ENCODE data around the gene CCL3. TPM values are rescaled to one million over a fixed set of nuclear protein-coding genes. Genes with fewer than 3 reads are reported as not detected.
"Not testable (repeated sequence)": the region's sequence is repeated elsewhere in the genome, so short reads cannot be mapped to it uniquely, and the experiment has no call there.

CCL3 gene
- total RNA-seq, 1 experiment from 2014 or later, result not detected

DNA sequence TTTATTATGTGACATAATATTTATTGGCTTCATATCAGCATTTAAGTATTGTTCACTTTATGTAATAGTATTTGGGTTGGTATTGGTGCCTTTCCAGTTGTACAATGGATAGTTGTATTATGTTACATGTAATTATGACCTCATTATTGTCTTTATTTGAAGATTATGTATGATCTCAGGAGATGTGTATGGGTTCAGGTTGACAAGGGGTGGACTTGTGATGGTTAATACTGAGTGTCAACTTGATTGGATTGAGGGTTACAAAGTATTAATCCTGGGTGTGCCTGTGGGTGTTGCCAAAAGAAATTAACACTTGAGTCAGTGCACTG lies 25.7 kb upstream of the CCL3 start:
- DNase-seq (ENCODE audit: low spot score), result not testable (repeated sequence)

DNA sequence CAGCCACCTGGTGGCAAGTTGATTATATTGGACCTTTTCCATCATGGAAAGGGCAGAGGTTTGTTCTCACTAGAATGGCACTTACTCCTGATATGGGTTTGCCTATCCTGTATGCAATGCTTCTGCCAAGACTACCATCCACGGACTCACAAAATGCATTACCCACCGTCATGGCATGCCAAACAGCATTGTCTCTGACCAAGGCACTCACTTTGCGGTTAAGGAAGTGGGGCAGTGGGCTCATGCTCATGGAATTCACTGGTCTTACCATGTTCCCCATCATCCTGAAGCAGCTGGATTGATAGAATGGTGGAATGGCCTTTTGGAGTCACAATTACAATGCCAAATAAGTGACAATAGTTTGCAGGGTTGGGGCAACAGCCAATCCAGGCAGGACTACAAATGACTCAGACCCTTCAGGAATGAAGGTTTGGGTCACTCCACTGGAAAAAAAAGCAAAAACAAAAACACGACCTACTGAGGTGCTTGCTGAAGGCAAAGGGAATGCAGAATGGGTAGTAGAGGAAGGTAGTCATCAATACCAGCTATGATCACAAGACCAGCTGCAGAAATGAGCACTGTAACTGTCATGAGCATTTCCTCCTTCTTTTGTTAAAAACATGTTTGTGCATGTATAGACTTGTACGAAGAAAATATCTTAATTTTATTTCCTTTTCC lies 25.2 kb upstream of the CCL3 start:
- DNase-seq (ENCODE audit: low spot score), result peak; percentile 23

DNA sequence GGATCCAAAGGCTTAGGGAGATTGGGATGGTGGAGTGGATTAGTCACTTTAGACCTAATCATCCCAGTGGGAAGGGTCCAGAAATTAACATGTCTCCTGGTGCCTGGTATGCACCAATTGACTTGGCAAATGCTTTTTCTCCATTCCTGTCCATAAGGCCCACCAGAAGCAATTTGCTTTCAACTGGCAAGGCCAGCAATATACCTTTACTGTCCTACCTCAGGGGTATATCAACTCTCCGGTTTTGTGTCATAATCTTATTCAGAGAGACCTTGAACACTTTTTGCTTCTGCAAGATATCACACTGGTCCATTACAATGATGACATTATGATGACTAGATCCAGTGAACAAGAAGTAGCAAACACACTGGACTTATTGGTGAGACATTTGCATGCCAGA lies 23.2 kb upstream of the CCL3 start:
- not testable (repeated sequence) for DNase-seq (ENCODE audit: low spot score)

DNA sequence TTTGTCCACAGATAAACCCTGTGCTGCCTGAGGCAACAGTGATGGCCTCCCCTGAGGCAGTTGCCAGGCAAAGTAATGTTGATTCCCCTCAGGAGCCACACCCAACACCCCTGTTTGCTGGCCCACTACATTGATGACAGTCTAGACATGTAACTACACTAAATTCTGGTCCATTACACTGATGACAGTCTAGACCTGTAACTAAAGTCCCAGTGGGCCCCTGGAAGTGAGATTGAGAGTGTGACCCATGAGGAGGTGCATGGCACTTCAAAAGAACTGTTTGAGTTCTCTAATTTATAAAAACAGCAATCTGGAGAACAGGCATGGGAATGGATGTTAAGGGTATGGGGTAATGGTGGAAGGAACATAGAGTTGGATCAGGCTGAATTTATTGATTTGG lies 22.6 kb upstream of the CCL3 start:
- DNase-seq (ENCODE audit: low spot score), result no peak

DNA sequence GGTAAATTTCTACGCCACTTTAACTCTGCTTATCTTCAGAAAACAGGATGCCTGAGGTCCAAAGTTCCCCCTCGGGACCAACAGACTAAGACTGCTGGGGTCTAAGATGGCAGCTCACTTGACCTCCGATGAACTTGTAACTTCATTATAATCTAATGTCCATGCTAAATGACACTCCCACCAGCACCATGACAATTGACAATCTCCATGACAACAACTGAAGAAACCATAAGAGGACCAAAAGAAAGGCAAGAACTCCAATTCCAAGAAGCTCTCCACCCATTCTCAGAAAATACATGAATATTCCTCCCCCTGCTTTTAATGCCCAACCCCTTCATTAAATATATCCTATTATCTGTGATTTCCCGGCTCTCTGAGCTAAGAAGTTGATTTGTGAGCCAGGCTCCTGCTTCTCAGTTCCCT lies 21.1 kb upstream of the CCL3 start:
- no peak for DNase-seq (ENCODE audit: low spot score)

DNA sequence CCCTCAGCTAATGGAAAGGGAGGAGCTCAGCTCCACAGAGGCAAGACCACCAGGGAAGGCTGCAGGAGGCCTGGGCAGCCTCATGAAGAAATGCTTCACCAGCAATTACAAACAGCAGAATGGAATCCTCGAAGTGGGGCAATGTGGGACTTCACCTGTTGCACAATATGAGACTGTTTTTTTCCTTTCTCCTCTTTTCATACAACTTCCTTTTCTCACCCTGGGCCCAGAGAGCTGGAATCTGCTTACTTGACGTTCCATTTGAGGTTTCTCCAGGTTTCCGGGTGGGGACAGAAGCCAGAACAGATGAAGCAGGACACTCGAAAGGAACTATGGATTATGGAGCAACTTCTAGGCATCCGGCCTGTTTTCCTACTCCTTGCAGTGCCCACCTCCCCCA lies 18.3 kb upstream of the CCL3 start:
- not testable (repeated sequence) for DNase-seq (ENCODE audit: low spot score)

DNA sequence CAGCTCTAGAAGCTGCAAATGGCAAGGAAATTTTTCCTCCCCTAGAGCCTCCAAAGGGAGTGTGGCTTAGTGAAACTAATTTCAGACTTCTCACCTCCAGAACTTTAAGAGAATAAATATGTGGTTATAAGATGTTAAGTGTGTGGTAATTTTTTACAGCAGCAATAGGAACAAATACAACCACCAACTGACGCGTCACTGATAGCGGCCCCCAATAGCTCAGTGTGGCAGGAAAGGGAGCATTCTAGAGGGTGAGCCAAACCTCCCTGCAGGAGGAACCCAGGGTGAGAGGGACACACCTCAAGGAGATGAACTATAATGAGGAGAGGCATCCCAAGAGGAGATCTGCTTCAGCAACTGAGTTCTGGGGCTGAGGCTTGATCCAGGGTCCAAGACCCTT lies 17.7 kb upstream of the CCL3 start:
- DNase-seq (ENCODE audit: low spot score), result no peak

DNA sequence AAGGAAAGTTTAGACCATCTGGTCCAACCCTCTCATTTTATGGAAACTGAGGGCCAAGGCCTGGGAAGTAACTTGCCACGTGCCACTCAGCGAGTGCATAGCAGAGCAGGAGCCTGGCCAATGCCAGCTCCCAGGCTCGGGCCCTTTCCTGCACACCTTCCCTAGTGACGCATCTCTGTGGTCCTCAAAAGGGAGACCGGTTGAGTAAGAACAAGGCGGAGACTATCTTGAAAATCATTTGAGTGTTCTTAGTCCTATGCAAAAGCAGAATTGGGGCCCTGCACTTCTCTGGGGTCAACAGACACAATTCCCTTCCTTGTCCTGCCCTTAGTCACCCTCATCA lies 16.5 kb upstream of the CCL3 start:
- DNase-seq (ENCODE audit: low spot score), result no peak

DNA sequence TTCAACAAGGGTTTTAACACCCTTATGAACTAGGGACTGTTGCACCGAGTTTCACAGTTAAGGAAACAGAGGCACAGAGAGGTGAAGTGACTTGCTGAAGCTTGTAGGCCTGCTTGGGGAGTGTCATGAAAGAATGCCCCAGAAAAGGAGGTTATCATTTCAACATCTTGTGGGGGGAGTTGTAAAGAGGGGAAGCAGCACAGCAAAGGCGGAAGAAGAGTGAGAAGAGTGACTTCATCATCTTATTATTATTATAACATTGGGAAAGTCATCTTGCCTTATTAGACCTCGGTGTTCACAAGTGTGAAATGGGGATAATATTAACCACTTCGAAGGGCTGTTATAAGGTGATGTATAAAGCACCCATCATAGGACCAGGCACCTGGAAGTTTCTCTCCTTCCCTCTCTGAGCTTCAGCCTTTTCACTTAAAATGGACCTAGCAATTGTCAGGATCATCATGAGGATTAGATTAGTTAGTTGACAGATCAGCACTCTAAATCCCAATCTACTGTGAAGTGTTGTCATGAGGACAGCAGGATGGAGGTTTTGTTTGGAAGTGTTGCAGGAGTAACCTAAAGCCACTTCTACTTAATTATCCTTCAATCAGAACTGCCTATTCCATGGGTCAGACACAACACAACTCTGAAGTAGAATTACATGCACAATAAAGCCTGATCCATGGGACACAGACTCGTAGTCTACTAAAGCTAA lies 16.0 kb upstream of the CCL3 start:
- DNase-seq (ENCODE audit: low spot score), result no peak

DNA sequence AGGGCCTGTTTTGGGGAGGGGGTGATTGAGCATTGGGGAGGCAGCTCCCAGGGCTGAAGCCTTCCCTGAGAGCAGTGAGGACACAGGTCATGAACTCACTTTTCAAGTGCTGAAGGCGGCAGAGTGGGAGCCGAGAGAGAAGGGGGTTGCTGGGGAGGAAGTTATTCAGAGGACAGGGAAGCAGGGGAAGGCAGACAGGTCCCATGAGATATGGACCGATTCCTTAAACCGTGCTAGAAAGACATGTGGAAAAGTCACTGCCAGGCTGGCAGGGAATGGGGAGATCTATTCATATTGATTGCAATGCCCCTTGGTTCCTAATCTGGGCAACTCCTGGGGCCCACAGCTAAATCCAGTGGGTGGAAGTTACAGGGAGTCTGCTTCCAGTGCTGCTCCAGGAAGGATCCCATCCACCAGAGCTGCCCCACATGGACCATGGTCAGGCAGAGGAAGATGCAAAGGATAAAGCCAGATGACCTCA lies 14.8 kb upstream of the CCL3 start:
- no peak for DNase-seq (ENCODE audit: low spot score)

DNA sequence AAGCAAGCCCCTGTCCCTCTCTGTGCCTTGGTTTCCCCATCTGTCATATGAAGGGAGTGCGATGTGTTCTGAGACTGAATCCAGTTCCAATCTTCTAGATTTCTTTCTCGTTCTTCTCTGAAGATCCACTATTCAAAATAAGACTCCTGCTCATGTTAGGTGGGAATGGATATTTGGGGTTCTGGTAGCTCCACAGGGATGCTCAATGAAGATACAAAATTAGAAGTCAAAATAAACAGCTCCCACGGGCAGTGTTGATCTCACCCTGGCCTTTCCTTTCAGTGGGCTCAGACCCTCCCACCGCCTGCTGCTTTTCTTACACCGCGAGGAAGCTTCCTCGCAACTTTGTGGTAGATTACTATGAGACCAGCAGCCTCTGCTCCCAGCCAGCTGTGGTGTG lies 14.3 kb upstream of the CCL3 start:
- DNase-seq (ENCODE audit: low spot score), result not testable (repeated sequence)

DNA sequence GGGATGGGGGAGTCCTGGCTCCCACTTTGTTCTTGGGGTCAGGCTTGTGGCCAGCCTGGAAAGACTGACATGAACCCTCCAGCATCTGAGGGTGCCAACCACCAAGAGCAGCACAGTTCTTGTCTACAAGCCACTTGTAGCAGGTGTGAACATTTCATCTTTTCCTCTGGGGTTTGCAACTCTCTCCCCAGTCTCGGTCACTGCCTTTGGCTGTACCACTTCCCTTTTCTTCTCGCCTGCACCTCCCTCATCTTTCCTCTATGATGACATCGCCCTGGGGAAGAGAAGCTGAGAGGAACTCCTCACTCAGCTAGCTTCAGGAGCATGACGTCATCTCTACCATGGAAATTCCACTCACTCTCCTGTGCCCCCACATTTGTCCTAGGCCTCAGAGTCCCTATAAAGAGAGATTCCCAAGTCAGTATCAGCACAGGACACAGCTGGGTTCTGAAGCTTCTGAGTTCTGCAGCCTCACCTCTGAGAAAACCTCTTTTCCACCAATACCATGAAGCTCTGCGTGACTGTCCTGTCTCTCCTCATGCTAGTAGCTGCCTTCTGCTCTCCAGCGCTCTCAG lies 13.5 kb upstream of the CCL3 start, which contains the start of gene CCL4:
Gene CCL4, plus strand, starts transcription at position 427 of the 575 bp plus-strand sequence. Its CDS starts 79 bp downstream, at position 506.
- not testable (repeated sequence) for DNase-seq (ENCODE audit: low spot score)

DNA sequence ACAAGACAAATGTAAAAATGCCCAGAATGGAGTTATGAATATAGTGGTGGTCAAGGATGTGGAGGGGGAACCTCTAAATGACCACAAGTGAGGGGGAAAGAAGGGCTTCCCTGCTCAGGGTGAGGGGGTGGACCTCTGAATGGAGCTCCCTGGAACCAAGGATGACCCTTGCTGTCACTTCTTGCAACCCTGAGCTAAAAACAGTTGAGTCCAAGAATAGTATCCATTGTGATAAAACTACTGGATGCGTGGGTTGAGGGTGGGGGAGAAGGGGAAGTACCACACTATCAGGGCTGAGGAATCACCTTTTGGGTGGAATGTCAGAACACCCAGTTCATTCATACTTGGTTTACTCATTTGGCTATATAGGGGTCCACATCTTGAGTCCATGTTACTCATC lies 9.1 kb upstream of the CCL3 start:
- DNase-seq (ENCODE audit: low spot score), result not testable (repeated sequence)

DNA sequence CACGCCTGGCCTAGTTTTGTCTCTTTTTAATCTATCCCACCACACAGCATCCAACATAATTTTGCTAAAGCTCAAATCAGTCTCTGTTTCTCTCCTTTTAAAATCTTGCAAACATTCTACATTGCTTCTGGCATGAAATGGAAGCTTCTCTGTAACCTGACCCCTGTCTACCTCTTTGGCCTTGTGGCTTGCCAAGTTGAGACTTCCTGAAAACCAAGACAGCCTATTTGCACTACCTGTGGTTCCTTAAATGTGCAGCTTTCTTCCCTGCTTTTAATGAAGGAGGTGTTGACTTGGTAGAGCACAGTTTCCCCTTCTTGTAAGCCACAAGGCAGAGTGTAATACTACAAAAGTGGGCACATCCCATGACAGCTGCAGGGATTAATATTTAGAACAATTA lies 6.0 kb upstream of the CCL3 start:
- DNase-seq (ENCODE audit: low spot score), result no peak

DNA sequence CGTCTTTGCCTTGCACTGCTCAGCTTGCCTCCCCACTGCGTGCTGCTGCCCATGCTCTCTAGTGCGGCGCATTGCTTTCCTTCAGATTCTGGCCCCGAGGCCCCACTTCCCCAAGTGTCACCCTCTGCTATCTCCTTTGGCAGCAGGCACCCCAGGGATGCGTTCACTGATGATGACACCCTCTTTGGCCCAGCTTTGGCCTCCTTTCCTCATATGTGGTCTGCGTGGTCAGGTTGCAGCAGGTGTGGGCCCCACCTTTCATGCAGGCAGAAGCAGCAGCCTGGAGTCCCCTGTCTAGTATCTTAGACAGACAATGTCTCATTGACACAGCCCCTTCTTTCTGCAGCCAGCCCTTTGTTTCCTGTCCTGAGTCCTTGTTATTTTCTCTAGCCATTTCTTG lies 4.8 kb upstream of the CCL3 start:
- DNase-seq (ENCODE audit: low spot score), result no peak

DNA sequence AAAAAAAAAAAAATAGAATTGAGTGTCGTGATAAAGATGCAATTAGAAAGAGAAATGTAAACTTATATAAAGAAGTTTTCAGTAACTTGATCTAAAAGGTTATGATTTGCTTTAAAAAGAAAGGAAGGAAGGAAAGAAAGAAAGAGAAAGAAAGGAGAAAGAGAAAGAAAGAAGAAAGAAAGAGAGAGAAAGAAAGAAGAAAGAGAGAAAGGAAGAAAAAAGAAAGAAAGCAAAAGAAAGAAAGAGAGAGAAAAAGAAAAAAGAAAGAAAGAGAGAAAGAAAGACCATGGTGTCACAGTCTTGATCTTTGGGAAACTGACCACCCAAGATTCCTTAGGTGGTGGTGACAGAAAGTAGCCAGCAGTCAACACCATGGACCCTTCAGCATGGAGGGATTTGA lies 4.3 kb upstream of the CCL3 start:
- no peak for DNase-seq (ENCODE audit: low spot score)

DNA sequence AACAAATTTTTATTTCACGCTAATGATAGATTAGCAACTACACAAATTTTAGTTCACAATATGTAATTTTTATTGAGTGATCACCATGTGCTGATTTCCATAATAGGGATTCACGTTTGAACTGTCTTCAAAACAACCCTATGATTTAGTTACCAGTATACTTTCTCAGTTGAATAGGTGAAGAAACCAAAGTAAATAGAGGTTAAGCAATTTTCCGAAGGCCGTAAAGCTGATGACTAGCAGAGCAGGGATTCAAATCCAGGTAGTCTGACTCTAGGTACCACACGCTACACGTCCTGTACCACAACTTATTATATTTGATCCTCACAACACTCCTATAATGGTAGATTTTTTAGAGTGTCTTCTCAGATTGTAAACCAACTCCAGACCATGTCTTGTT lies 2.8 kb upstream of the CCL3 start:
- DNase-seq (ENCODE audit: low spot score), result not testable (repeated sequence)

DNA sequence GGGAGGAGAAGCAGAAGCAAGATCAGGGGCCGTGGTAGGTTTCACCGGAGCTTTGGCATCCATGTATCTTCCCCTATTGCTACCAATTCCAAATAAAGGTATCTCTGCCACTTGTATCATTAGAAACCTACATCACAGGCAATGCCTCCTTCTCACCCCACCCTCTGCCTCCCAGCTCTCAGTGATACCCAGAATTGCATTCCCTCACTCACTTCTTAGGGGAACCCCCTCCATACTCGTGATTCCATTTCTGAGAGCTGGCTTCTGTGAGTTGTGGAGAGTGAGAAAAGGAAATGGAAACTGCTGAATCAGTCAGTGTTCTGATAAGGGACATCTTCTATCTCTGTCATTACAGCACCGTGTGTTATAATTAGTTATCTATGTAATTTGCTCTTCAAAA lies 2.3 kb upstream of the CCL3 start:
- DNase-seq (ENCODE audit: low spot score), result no peak

DNA sequence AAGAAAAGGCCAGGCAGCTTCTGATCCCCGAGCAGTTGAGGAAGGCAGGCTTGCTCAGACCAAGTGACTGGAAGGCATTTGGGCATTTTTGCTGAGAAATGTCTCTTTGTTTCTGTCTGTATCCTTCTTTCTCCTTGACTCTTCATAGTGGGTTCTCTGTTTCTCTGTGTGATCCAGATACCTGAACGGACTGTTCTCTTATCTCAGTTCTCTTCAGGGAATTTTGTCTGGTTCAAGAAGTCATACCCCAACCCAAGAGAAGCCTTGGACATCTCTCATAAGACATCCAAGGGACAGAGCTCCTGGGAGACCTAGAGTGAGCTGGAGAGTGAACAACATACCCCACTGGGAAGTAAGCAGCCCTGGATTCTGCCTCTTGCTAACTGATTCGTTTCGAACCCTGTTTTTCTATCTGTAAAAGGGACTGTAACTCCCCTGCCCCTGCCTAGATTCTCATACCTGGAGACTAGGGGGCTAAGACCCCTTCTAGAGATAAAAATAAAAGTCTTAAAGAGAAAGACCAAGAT lies 541 bp downstream of the CCL3 start:
- DNase-seq (ENCODE audit: low spot score), result no peak

DNA sequence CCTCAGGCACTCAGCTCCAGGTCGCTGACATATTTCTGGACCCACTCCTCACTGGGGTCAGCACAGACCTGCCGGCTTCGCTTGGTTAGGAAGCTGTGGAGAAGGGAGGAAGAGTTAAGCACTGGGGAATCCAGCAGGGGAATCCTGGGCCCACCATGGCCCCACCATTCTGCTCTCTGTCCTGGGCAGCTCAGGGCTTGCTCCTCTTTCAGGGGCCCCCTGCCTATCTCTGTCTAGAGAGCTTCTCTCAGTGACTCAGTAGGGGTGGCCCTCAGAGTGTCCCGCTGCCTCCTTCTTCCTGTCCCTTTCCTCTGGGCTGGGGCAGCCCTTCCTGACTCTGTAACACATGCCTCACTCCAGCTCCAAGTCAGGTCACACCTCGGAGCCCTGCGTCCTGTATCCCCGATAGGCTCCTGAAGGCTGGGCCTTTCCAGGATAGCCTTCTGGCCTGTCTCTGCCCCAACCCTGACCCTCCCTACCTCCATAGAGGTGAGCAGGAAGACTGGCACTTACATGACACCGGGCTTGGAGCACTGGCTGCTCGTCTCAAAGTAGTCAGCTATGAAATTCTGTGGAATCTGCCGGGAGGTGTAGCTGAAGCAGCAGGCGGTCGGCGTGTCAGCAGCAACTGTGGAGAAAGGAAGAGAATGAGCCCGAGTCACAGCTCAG lies 1.1 kb downstream of the CCL3 start:
- no peak for DNase-seq (ENCODE audit: low spot score)

DNA sequence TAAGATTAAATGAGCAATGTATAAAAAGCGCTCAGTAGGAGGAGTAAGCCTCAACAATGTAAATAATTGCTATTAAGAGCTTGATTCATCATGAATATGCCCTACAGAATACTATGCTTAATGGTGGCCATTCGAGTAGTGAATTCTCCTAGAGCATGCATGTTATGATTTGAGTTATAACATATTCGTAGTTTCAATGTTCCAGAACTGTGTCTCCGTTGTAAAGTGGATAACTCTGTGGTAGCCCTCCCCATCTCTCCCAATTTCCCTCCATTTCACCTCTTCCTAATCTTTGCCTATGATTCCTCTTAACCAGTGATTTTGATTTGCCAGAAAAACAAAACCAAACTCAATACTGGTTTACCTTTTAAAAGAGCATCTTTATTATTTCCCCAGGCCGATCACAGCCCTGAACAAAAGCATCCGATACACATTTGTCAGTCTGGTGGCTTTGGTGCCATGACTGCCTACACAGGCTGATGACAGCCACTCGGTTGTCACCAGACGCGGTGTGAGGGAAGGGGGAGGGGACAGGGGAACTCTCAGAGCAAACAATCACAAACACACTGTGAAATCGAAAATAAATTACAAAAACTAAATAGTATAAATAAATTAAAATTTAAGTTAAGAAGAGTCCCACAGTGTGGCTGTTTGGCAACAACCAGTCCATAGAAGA lies 1.9 kb downstream of the CCL3 start:
- DNase-seq (ENCODE audit: low spot score), result not testable (repeated sequence)

DNA sequence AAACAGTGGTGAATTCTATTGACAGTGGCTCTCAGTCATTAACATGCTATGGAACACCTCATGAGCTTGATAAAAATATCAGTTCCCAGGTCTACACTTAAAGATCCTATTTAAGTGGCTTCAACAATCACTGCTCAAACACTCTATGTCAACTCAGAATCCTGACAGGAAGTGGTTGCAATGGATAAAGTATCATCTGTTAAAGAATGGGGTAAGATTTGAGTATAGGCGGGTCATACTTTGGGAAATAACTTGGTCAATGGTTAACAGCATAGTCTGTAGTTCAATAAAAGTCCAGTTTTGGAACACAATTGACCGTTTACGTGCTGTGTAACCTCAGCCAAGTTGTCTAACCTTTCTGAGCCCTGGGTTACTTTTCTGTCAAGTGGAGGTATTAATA lies 2.5 kb downstream of the CCL3 start:
- not testable (repeated sequence) for DNase-seq (ENCODE audit: low spot score)
